WTC11 (cell line): ENCODE results near the gene CAPSL.

Experiments used
- ELF4 ChIP-seq: sonication (generic); formaldehyde crosslinking; IDR thresholded peaks from 2 replicates; pipeline ENCODE4 v1.8.1; 2022; ENCODE audit warnings: low read depth, mild to moderate bottlenecking, moderate library complexity, missing genetic modification reagents
- ETV6 ChIP-seq: sonication (generic); formaldehyde crosslinking; IDR thresholded peaks from 2 replicates; pipeline ENCODE4 v1.8.1; 2022; ENCODE audit warnings: mild to moderate bottlenecking, missing genetic modification reagents
- FOXJ3 ChIP-seq: sonication (generic); formaldehyde crosslinking; IDR thresholded peaks from 2 replicates; pipeline ENCODE4 v1.9.0; 2021; ENCODE audit warnings: missing genetic modification reagents, mild to moderate bottlenecking, borderline replicate concordance
- JUN ChIP-seq: sonication (generic); formaldehyde crosslinking; IDR thresholded peaks from 2 replicates; pipeline ENCODE4 v1.8.0; 2023; ENCODE audit warnings: mild to moderate bottlenecking, missing genetic modification reagents
- RELA ChIP-seq: sonication (generic); formaldehyde crosslinking; IDR thresholded peaks from 2 replicates; pipeline ENCODE4 v1.8.1; 2022; ENCODE audit warnings: missing genetic modification reagents, mild to moderate bottlenecking, borderline replicate concordance
- SMAD4 ChIP-seq: sonication (generic); formaldehyde crosslinking; IDR thresholded peaks from 2 replicates; pipeline ENCODE4 v1.8.0; 2022; ENCODE audit warnings: mild to moderate bottlenecking, missing genetic modification reagents
- ZNF138 ChIP-seq: sonication (generic); formaldehyde crosslinking; conservative IDR thresholded peaks from 2 replicates; pipeline ENCODE4 v1.8.1; 2022; ENCODE audit warnings: mild to moderate bottlenecking, moderate library complexity, missing genetic modification reagents
- ZNF232 ChIP-seq: sonication (generic); formaldehyde crosslinking; IDR thresholded peaks from 2 replicates; pipeline ENCODE4 v1.8.0; 2022; ENCODE audit warnings: mild to moderate bottlenecking, missing genetic modification reagents
- TF ChIP-seq, protein P1 (sequence below): sonication (generic); formaldehyde crosslinking; IDR thresholded peaks from 2 replicates; pipeline ENCODE4 v1.8.0; 2022; ENCODE audit warnings: mild to moderate bottlenecking, missing genetic modification reagents
- TF ChIP-seq, protein P2 (sequence below): fragments of 200-600 bp; IDR thresholded peaks from 2 replicates; pipeline ENCODE4 v1.8.0; 2022; ENCODE audit warnings: antibody characterized with exemption
- TF ChIP-seq, protein P3 (sequence below): sonication (generic); formaldehyde crosslinking; IDR thresholded peaks from 2 replicates; pipeline ENCODE4 v1.8.1; 2023; ENCODE audit warnings: mild to moderate bottlenecking, missing genetic modification reagents, moderate library complexity
- TF ChIP-seq, protein P4 (sequence below): sonication (generic); formaldehyde crosslinking; IDR thresholded peaks from 2 replicates; pipeline ENCODE4 v1.8.1; 2023; ENCODE audit warnings: mild to moderate bottlenecking, moderate library complexity, missing genetic modification reagents
- TF ChIP-seq, protein P5 (sequence below): sonication (generic); formaldehyde crosslinking; IDR thresholded peaks from 2 replicates; pipeline ENCODE4 v1.8.1; 2023; ENCODE audit warnings: mild to moderate bottlenecking, missing genetic modification reagents, moderate library complexity

DNA sequence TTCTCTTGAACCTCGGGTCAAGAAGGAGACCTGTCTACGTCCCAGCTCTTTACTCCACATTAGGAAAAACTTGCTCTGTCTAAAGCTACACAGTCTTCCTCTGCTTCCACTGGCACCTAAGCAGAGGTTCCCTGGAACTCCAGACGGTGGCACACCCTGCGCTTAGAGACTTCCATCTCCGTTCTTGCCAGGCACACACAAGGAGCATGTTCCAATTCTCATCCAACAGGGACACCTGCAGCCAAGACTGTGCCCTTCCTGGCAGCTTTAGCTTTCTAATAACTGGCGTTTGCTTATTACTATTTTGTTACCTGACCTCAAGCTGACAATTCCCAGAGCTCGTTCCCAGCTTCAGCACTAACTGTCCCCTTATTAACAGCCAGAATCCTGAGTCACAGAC is 16.0 kb downstream of the CAPSL start:
- TF ChIP-seq, protein P1, sequence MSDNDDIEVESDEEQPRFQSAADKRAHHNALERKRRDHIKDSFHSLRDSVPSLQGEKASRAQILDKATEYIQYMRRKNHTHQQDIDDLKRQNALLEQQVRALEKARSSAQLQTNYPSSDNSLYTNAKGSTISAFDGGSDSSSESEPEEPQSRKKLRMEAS (CRISPR knock-in tag): no peak
- TF ChIP-seq ZNF232 (CRISPR knock-in tag): no peak
- TF ChIP-seq FOXJ3: no peak
- TF ChIP-seq, protein P2, sequence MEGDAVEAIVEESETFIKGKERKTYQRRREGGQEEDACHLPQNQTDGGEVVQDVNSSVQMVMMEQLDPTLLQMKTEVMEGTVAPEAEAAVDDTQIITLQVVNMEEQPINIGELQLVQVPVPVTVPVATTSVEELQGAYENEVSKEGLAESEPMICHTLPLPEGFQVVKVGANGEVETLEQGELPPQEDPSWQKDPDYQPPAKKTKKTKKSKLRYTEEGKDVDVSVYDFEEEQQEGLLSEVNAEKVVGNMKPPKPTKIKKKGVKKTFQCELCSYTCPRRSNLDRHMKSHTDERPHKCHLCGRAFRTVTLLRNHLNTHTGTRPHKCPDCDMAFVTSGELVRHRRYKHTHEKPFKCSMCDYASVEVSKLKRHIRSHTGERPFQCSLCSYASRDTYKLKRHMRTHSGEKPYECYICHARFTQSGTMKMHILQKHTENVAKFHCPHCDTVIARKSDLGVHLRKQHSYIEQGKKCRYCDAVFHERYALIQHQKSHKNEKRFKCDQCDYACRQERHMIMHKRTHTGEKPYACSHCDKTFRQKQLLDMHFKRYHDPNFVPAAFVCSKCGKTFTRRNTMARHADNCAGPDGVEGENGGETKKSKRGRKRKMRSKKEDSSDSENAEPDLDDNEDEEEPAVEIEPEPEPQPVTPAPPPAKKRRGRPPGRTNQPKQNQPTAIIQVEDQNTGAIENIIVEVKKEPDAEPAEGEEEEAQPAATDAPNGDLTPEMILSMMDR: no peak
- TF ChIP-seq, protein P3, sequence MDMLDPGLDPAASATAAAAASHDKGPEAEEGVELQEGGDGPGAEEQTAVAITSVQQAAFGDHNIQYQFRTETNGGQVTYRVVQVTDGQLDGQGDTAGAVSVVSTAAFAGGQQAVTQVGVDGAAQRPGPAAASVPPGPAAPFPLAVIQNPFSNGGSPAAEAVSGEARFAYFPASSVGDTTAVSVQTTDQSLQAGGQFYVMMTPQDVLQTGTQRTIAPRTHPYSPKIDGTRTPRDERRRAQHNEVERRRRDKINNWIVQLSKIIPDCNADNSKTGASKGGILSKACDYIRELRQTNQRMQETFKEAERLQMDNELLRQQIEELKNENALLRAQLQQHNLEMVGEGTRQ (CRISPR knock-in tag): no peak
- TF ChIP-seq, protein P4, sequence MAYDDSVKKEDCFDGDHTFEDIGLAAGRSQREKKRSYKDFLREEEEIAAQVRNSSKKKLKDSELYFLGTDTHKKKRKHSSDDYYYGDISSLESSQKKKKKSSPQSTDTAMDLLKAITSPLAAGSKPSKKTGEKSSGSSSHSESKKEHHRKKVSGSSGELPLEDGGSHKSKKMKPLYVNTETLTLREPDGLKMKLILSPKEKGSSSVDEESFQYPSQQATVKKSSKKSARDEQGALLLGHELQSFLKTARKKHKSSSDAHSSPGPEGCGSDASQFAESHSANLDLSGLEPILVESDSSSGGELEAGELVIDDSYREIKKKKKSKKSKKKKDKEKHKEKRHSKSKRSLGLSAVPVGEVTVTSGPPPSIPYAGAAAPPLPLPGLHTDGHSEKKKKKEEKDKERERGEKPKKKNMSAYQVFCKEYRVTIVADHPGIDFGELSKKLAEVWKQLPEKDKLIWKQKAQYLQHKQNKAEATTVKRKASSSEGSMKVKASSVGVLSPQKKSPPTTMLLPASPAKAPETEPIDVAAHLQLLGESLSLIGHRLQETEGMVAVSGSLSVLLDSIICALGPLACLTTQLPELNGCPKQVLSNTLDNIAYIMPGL (CRISPR knock-in tag): no peak
- no peak for TF ChIP-seq ELF4
- TF ChIP-seq ETV6: no peak
- TF ChIP-seq ZNF138 (CRISPR knock-in tag): no peak
- no peak for TF ChIP-seq RELA (CRISPR knock-in tag)
- TF ChIP-seq, protein P5, sequence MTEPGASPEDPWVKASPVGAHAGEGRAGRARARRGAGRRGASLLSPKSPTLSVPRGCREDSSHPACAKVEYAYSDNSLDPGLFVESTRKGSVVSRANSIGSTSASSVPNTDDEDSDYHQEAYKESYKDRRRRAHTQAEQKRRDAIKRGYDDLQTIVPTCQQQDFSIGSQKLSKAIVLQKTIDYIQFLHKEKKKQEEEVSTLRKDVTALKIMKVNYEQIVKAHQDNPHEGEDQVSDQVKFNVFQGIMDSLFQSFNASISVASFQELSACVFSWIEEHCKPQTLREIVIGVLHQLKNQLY (CRISPR knock-in tag): no peak
- TF ChIP-seq JUN (CRISPR knock-in tag): no peak
- TF ChIP-seq SMAD4 (CRISPR knock-in tag): no peak
